Pancreas (tissue), 10 donors: Measurements from ENCODE around the gene IQSEC2. TPM values are rescaled to one million over a fixed set of nuclear protein-coding genes. Genes with fewer than 3 reads are reported as not detected.

ENCODE experiments used
- ATAC-seq, 4 donors: fragments of 200-7000 bp; cut with Tn5 transposase; one replicate each; pipeline versions ENCODE4 v1.8.0 to v1.9.1; 2020; ENCODE audit warnings: mild to moderate bottlenecking in 4 of 4, moderate library complexity in 4 of 4
- DNase-seq, 6 donors: peaks; one replicate each; pipeline ENCODE4 v3.0.0-alpha.2; 2020
- FAIRE-seq: peaks from 2 replicates; lab custom pipeline; 2012; peaks lifted over from hg19 to GRCh38; lab: Jason Lieb, UNC
- H3K27ac ChIP-seq, 4 donors: fragments of 200-600 bp; sonication (generic); 1 replicate in 3 of 4; 2 replicates in 1 of 4; pipeline versions ENCODE4 v1.5.0 to v1.8.0; 2020
- H3K27me3 ChIP-seq, 4 donors: fragments of 200-600 bp; one replicate each; pipeline ENCODE4 v1.8.0; 2021
- H3K36me3 ChIP-seq, 3 donors: fragments of 200-600 bp; sonication (generic) in 1 of 3; one replicate each; pipeline versions ENCODE4 v1.5.0 to v1.8.0; 2020 to 2021
- H3K4me1 ChIP-seq, 3 donors: fragments of 200-600 bp; one replicate each; pipeline ENCODE4 v1.8.0; 2021
- H3K4me3 ChIP-seq, 4 donors: fragments of 200-600 bp; sonication (generic) in 2 of 4; one replicate each; pipeline versions ENCODE4 v1.5.0 to v1.8.0; 2020 to 2021
- H3K9me3 ChIP-seq, 4 donors: fragments of 200-600 bp; one replicate each; pipeline ENCODE4 v1.8.0; 2021
- CTCF ChIP-seq, 4 donors: fragments of 200-600 bp; sonication (generic) in 3 of 4; IDR thresholded peaks; one replicate each; pipeline versions ENCODE4 v1.5.0 to v1.8.0; 2021; ENCODE audit warnings: antibody characterized with exemption in 4 of 4
- WGBS, 2 donors: extraction: QIAGEN DNeasy Blood & Tissue Kit; methylation state at CpG; one replicate each; pipeline ENCODE4 v1.1.7; 2013; 5-methylcytosine and 5-hydroxymethylcytosine counted together
- intact Hi-C, 3 donors: fragments of 100-400 bp; cut with DNase I; formaldehyde crosslinking; loops; one replicate each; pipeline versions ENCODE4 v1.11.1 to v1.14.2; 2022
- polyA plus RNA-seq, 2 donors: library from polyadenylated mRNA; stranded (reverse); fragments of 200-250 nt; gene quantifications; one replicate each; pipeline ENCODE4 v1.2.3, GENCODE V29; 2013
- total RNA-seq, 6 donors: library from RNA; stranded (reverse); fragmentation: NEBNext Ultra II Directional in 4 of 6; extraction: Animal tissue kit (Norgen Biotek cat#: 25700) in 4 of 6; gene quantifications; one replicate each; pipeline versions ENCODE4 v1.2.1 to v1.2.4, GENCODE V29; 2021 to 2023
- donor health status: healthy with polysubstance abuse.
- donor health status: DM: no; HTN: no; CAD: no; lungs with moderate emphysema.
- donor health status: DM: no; HTN: no; CAD: no.
- donor health status: control.
- donor health status: control.
- donor health status: Bipolar disorder and iron deficiency.
- donor health status: DM: yes; HTN: yes; CAD: no.
- donor health status: DM: no; HTN: no; CAD: no.
- donor health status: DM: no; HTN: no; CAD: no.
- donor health status: DM: yes; HTN: yes; CAD: no.

IQSEC2 gene
- total and polyA plus RNA-seq, 8 donors, result 7.5 to 13.2 (median 9.7) TPM

- 69 to 90% methylated on average over 11 of the region's 11 CpGs for WGBS, 2 donors
- intact Hi-C loops, result no loop called here
- peak in 1 of 4 donors; percentile 22 for ATAC-seq
These were observed 14.5 kb downstream of the IQSEC2 start for GRCh38 chrX:53266914-53267313.

DNA sequence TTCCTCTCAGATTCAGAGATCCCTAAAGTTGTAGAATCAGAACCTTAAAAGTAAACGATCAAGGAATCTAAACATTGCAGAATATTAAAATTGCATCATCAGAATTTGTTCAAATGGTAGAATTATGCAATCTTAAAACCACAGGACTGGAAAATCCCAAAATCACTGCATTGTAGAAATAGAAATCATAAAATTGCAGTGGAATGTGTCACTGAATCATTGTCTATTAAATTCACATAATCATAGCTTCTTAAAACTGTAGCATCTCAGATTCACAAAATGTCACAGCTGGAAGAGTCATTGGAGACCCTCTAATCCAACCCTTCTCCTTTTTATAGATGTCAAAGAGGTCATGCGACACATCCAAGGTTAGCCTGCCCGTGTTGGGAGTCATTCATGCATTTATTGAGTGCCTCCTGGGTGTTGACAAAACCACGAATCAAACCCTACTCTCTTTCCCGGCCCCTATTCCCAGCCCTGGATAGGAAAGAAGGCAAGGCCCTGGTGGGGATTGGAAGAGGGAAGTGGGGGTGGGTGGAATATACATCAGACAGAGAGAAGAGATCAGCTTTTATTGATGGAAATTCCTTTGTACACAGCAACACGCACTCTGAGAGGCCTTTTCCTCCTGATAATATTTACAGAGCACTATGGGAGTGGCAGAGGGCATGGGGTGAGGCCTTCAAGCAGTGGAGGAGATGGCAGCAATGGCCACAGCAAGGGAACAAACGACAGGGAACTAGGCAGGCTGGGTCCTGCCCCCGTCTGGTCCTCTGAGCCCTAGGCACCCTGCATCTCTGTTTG is 15.4 kb downstream of the IQSEC2 start:
- Histone ChIP-seq H3K9me3 (no peaks in the 10 kb centered on the region), H3K27ac (no peak overlapping the region), H3K36me3 (no peaks in the 10 kb centered on the region), H3K27me3 (no peaks in the 10 kb centered on the region), H3K4me3 (no peak overlapping the region), H3K4me1 (no peaks in the 10 kb centered on the region)
- DNase-seq, result no peak
- FAIRE-seq, result no peak
- TF ChIP-seq CTCF (IDR thresholded peaks at IDR 0.05), result no peak
- intact Hi-C loops, result no loop called here
- no peak for ATAC-seq
- WGBS, 2 donors, result 64 to 69% methylated on average over 8 of the region's 8 CpGs

More at GRCh38 chrX:53266914-53267313, 14.5 kb downstream of the IQSEC2 start:
- Histone ChIP-seq H3K4me1 (no peaks in the 10 kb centered on the region), H3K4me3 (no peak overlapping the region), H3K9me3 (no peaks in the 10 kb centered on the region), H3K27me3 (no peaks in the 10 kb centered on the region), H3K27ac (no peak overlapping the region), H3K36me3 (no peaks in the 10 kb centered on the region)
- FAIRE-seq (no peak), DNase-seq (no peak)
- TF ChIP-seq CTCF (IDR thresholded peaks at IDR 0.05), result no peak

DNA sequence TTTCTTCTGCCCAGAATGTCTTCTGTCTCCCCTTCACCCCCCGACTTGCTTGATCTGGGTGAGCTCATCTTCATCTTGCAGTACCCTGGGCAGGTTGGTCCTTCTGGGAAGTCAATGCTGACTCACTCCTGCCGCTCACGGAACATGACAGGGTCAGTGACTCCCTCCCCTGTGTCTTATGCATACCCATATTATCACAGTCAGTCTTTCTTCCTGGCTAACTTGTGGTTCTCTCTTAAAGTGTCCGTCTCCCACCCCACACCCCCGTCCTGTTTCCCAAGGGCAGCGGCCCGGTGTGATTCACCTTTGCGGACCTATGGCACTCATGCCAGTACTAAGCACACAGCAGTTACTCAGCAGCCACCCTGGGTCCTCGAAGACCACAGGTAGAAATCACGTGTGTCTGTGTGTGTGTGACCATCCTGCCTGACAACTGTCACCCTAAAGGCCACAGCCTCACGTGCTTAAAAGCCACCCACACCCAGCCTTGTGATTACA is 17.7 kb downstream of the IQSEC2 start:
- no peaks in the 10 kb centered on the region for H3K4me1 ChIP-seq
- TF ChIP-seq CTCF (IDR thresholded peaks at IDR 0.05), result no peak
- H3K36me3 ChIP-seq, result no peaks in the 10 kb centered on the region
- no peaks in the 10 kb centered on the region for H3K27me3 ChIP-seq
- intact Hi-C loops, result no loop called here
- no peaks in the 10 kb centered on the region for H3K9me3 ChIP-seq
- no peak overlapping the region for H3K4me3 ChIP-seq
- 70 to 85% methylated on average over 11 of the region's 11 CpGs for WGBS, 2 donors
- ATAC-seq, result peak in 2 of 4 donors; percentile 29 to 44
- no peak overlapping the region for H3K27ac ChIP-seq
- DNase-seq, result no peak
- FAIRE-seq, result no peak

DNA sequence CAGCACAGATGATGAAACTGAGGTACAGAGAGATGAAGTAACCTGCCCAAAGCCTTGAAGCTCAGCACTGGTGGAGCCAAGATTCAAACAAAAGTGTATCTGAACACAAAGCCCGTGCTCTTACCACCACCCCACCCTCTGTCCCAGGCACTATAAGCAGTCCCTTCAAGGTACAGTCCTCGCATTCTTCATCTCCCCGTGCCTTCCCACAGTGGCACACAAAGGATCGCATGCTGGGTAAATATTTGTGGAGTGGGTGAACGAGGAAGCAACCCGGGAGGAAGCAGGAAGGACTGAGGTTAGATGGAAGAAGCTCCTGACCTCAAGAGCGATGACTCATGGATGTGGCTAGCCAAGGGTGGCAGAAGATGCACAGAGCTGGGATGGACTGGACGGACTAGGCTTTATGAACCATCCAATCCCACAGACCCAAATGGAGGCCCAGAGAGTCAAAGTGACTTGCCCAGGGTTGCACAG is 18.4 kb downstream of the IQSEC2 start:
- no peak overlapping the region for H3K27ac ChIP-seq
- H3K4me3 ChIP-seq, result no peak overlapping the region
- WGBS, 2 donors, result 39 to 56% methylated on average over 8 of the region's 8 CpGs
- no peaks in the 10 kb centered on the region for H3K27me3 ChIP-seq
- ATAC-seq (peak in 3 of 4 donors; percentile 44 to 54 (median 49)), DNase-seq (no peak), FAIRE-seq (no peak)
- H3K36me3 ChIP-seq, result no peaks in the 10 kb centered on the region
- H3K4me1 ChIP-seq, result no peaks in the 10 kb centered on the region
- TF ChIP-seq CTCF (IDR thresholded peaks at IDR 0.05), result no peak
- intact Hi-C loops, result no loop called here
- no peaks in the 10 kb centered on the region for H3K9me3 ChIP-seq
